ENCODE data around the gene CASP5. TPM values are rescaled to one million over a fixed set of nuclear protein-coding genes. Genes with fewer than 3 reads are reported as not detected.
A peak's percentile ranks its signal among the peaks of the same experiment; 100 is the strongest.

CASP5 gene
- total RNA-seq, 1 donor: 0.43 TPM

DNA sequence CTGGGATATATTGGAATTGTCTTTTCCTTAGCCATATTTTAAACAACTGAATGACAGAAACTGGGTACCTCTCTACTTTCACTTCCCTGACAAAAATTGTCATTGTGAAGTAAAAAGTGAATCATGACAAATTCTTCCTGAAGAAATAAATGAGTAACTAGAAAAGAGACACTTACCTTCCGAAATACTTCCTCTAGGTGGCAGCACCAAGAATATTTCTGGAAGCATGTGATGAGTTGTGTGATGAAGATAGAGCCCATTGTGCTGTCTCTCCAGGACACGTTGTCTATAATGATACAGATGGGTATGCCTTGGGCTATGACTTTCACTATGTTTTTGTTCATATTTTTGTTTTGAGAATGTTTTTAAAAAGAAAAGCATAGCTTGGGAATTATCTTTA lies 76.1 kb downstream of the CASP5 start:
- TF ChIP-seq, protein P1, sequence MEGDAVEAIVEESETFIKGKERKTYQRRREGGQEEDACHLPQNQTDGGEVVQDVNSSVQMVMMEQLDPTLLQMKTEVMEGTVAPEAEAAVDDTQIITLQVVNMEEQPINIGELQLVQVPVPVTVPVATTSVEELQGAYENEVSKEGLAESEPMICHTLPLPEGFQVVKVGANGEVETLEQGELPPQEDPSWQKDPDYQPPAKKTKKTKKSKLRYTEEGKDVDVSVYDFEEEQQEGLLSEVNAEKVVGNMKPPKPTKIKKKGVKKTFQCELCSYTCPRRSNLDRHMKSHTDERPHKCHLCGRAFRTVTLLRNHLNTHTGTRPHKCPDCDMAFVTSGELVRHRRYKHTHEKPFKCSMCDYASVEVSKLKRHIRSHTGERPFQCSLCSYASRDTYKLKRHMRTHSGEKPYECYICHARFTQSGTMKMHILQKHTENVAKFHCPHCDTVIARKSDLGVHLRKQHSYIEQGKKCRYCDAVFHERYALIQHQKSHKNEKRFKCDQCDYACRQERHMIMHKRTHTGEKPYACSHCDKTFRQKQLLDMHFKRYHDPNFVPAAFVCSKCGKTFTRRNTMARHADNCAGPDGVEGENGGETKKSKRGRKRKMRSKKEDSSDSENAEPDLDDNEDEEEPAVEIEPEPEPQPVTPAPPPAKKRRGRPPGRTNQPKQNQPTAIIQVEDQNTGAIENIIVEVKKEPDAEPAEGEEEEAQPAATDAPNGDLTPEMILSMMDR (IDR thresholded peaks at IDR 0.05; ENCODE audit: insufficient read depth, low read depth, low read length): peak; percentile 55
- peak; percentile 66 for DNase-seq (ENCODE audit: low read depth)

More for the DNA sequence above, 76.1 kb downstream of the CASP5 start:
- H3K4me3 ChIP-seq (ENCODE audit: low read depth, low read length): no peak overlapping the region

Other genes starting within 250 kb of the CASP5 start
- gene CASP12, start 124.7 kb downstream of the CASP5 start, total RNA-seq: 0.43 TPM in 1 of 2 replicates, not detected in the other
- gene CASP4, start 54.6 kb downstream of the CASP5 start, total RNA-seq: 87.0 and 133 TPM in 2 replicates
- 31.1 and 37.4 TPM in 2 replicates for gene CASP1, start 12.0 kb upstream of the CASP5 start, total RNA-seq
- gene CARD16, start 22.2 kb upstream of the CASP5 start, total RNA-seq: 30.7 and 37.0 TPM in 2 replicates
- gene CARD18, start 116.6 kb upstream of the CASP5 start, total RNA-seq: under 0.01 and 2.9 TPM in 2 replicates